HG02852 (cell line): ENCODE measurements around the gene GPAM.
"Not testable (repeated sequence)": the region's sequence is repeated elsewhere in the genome, so short reads cannot be mapped to it uniquely, and the experiment has no call there.

ENCODE experiments used
- ATAC-seq: cut with Tn5 transposase; IDR thresholded peaks from one replicate; pipeline ENCODE4 v1.9.1; 2021; ENCODE audit warnings: mild to moderate bottlenecking, moderate library complexity; ENCODE audit not compliant: unreplicated experiment

The GPAM gene

GRCh38 chr10:112136486-112137153 is 46.9 kb downstream of the GPAM start:
- no peak for ATAC-seq

GRCh38 chr10:112135604-112136003 is 48.0 kb downstream of the GPAM start:
- ATAC-seq: no peak

- no peak for ATAC-seq
These were observed 51.1 kb downstream of the GPAM start for GRCh38 chr10:112132435-112132834.

GRCh38 chr10:112131996-112132395 is 51.6 kb downstream of the GPAM start:
- ATAC-seq: no peak

GRCh38 chr10:112131346-112131745 is 52.2 kb downstream of the GPAM start:
- ATAC-seq: no peak

GRCh38 chr10:112126901-112127300 is 56.7 kb downstream of the GPAM start:
- ATAC-seq: no peak

GRCh38 chr10:112126172-112126571 is 57.4 kb downstream of the GPAM start:
- no peak for ATAC-seq

GRCh38 chr10:112124866-112125265 is 58.7 kb downstream of the GPAM start:
- no peak for ATAC-seq

- no peak for ATAC-seq
These were observed 60.7 kb downstream of the GPAM start for GRCh38 chr10:112122827-112123226.

GRCh38 chr10:112120491-112120890 is 63.1 kb downstream of the GPAM start:
- ATAC-seq: no peak

GRCh38 chr10:112115781-112116385 is 67.7 kb downstream of the GPAM start:
- peak; percentile 79 for ATAC-seq

GRCh38 chr10:112109779-112110178 is 73.8 kb downstream of the GPAM start:
- ATAC-seq: not testable (repeated sequence)
